Motor neuron (in vitro differentiated cells): ENCODE results near the gene HRH1. TPM values are rescaled to one million over a fixed set of nuclear protein-coding genes. Genes with fewer than 3 reads are reported as not detected.

Experiments used
- ATAC-seq, 8 experiments: fragments of 200-7000 bp; cut with Tn5 transposase; replicated peaks in 6 of 8; 2 replicates each; pipeline ENCODE4 v1.8.0; 2021; ENCODE audit warnings: mild to moderate bottlenecking in 8 of 8, moderate library complexity in 8 of 8
- H3K27ac ChIP-seq, 2 donors: fragments of 250-450 bp; sonication (Bioruptor Pico); 2 replicates each; pipeline ENCODE4 v1.9.0; 2021; ENCODE audit warnings: antibody characterized with exemption in 2 of 2, mild to moderate bottlenecking in 2 of 2, moderate library complexity in 1 of 2
- H3K4me1 ChIP-seq, 2 donors: fragments of 250-450 bp; sonication (Bioruptor Pico); replicated peaks in 1 of 2; 2 replicates each; pipeline ENCODE4 v1.6.1; 2021; ENCODE audit warnings: antibody characterized with exemption in 2 of 2, mild to moderate bottlenecking in 2 of 2, moderate library complexity in 1 of 2
- H3K4me3 ChIP-seq, 5 donors: fragments of 250-450 bp; sonication (Bioruptor Pico); 2 replicates each; pipeline ENCODE4 v1.9.0; 2021; ENCODE audit warnings: antibody characterized with exemption in 5 of 5, mild to moderate bottlenecking in 5 of 5, moderate library complexity in 4 of 5
- WGBS, 10 experiments: fragments of 450-650 bp; shearing (Covaris generic); methylation state at CpG; one replicate each; pipeline ENCODE4 v1.0.0; 2022; 5-methylcytosine and 5-hydroxymethylcytosine counted together
- in situ Hi-C, 9 experiments: fragments of 400-800 bp; cut with MboI; loops; one replicate each; pipeline ENCODE4 v1.15.0; 2021; ENCODE audit warnings: low sequenced_read_pairs in 9 of 9, low pct_unique_long_range_greater_than_20kb in 2 of 9; ENCODE audit not compliant: unreplicated experiment in 9 of 9
- total RNA-seq, 8 experiments: library from RNA; unstranded; fragments of 300-600 nt; gene quantifications; 2 replicates each; pipeline versions ENCODE4 v1.2.3 to v1.2.4, GENCODE V29; 2022

Gene HRH1
- total RNA-seq, 8 experiments from 2014 or later, result 0.11 to 23.2 (median 0.74) TPM

DNA sequence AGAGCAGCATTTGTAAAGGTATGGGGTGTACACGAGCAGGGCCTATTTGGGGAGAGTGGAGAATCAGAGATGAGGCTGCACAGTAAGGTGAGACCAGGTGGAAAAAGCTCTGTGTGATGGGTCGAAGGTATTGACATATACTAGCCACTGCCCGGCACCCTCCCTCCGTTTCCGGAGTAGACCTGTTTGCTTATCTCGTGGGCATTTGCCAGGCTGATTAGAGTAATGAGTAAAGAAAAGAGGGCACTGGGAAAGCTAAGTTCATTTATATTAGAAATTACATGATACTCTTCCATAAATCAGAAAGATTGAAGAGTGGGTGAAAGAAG, 71.7 kb downstream of the HRH1 start:
- no peak overlapping the region for H3K27ac ChIP-seq
- no peak overlapping the region for H3K4me3 ChIP-seq
- 60 to 100% (median 84%) methylated on average over 1 to 6 of the region's 6 CpGs; no CpG with 5 or more reads in 1 of the 10 experiments for WGBS, 10 experiments
- no peak for ATAC-seq
- H3K4me1 ChIP-seq, result no peaks in the 10 kb centered on the region
- in situ Hi-C loops, result no loop called here

GRCh38 chr3:11228041-11228440, 73.7 kb downstream of the HRH1 start:
- WGBS, 10 experiments, result 0 to 100% (median 61%) methylated on average over 1 to 4 of the region's 4 CpGs; no CpG with 5 or more reads in 1 of the 10 experiments
- ATAC-seq, result no peak
- Histone ChIP-seq H3K27ac (no peak overlapping the region), H3K4me3 (no peak overlapping the region), H3K4me1 (no peaks in the 10 kb centered on the region)
- in situ Hi-C loops, result no loop called here

- in situ Hi-C loops, result no loop called here
- Histone ChIP-seq H3K4me1 (no peaks in the 10 kb centered on the region), H3K4me3 (no peak overlapping the region), H3K27ac (no peak overlapping the region)
- WGBS, 10 experiments, result 80 to 91% (median 83%) methylated on average over 1 to 4 of the region's 4 CpGs; no CpG with 5 or more reads in 7 of the 10 experiments
- ATAC-seq, result no peak
Observed at GRCh38 chr3:11230125-11230524, 75.8 kb downstream of the HRH1 start.

GRCh38 chr3:11230832-11231231, 76.5 kb downstream of the HRH1 start:
- H3K4me3 ChIP-seq, result no peak overlapping the region
- no peaks in the 10 kb centered on the region for H3K4me1 ChIP-seq
- WGBS, 10 experiments, result 20 to 100% (median 63%) methylated on average over 1 to 3 of the region's 3 CpGs; no CpG with 5 or more reads in 3 of the 10 experiments
- in situ Hi-C loops, result no loop called here
- ATAC-seq, result no peak
- no peak overlapping the region for H3K27ac ChIP-seq

DNA sequence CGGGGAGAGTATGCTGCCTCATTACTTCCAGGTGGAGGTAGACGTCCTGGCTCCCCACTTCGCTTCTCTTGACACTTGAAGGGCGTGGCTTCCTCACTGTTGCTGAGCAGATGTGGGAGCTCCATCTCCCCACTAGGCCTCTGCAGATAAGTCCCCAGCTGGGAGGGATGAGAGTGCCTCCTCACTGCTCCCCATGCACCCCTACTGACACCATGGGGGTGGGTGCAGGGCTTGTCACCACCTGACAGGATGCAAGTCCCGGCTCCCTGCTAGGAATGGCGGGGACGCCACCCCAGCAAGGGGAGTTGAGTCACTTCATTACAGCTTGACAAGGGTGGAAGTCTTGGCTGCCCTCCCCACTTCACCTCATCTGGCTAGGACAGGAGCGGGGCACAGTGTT, 81.1 kb downstream of the HRH1 start:
- no peak overlapping the region for H3K4me3 ChIP-seq
- no peak overlapping the region for H3K27ac ChIP-seq
- in situ Hi-C loops, result no loop called here
- ATAC-seq, result no peak
- 43 to 100% (median 71%) methylated on average over 1 to 5 of the region's 8 CpGs; no CpG with 5 or more reads in 3 of the 10 experiments for WGBS, 10 experiments
- H3K4me1 ChIP-seq, result no peaks in the 10 kb centered on the region

DNA sequence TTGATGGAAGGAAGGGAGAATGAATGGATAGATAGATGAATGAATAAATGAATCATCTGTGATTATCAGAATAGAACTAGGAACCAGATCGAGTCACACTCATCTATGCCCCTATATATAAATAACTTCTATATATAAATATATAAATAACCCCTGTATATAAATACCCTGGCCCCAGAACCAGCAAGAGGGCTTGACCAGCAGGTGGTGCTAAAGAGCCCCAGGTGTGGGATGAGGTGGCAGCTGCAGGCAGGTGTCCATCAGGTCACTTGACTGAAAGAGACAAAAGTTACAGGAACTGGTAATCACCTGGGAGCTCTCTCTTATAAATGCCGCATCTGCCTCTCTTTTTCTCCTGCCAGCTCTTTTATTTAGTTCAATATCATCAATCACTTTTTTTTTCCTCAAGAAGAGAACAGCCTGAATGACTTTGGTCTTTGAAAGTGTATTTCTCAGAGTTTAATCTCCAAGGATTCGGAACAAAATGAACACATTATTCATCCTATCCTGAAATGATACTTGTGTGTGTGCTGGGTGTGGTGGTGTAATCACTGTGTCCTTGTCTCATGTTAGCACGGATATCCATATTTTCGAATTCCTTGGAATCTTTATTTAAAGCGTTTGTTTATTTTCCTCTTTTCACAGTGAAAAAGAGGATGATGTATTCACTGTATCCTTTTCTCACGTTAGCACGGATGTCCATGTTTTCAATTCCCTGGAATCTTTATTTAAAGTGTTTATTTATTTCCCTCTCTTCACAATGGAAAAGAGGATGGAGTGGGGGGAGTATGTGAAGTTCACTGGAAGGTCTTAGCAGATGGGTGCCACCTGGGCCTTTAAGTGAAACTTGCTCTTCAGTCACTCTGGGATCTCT, 82.5 kb downstream of the HRH1 start:
- Histone ChIP-seq H3K4me3 (no peak overlapping the region), H3K4me1 (no peaks in the 10 kb centered on the region), H3K27ac (no peak overlapping the region)
- 0 to 70% (median 49%) methylated on average over 2 to 8 of the region's 8 CpGs for WGBS, 10 experiments
- ATAC-seq, result peak in 3 of 8 experiments; percentile 27 to 74 (median 50)
- in situ Hi-C loops, result no loop called here

DNA sequence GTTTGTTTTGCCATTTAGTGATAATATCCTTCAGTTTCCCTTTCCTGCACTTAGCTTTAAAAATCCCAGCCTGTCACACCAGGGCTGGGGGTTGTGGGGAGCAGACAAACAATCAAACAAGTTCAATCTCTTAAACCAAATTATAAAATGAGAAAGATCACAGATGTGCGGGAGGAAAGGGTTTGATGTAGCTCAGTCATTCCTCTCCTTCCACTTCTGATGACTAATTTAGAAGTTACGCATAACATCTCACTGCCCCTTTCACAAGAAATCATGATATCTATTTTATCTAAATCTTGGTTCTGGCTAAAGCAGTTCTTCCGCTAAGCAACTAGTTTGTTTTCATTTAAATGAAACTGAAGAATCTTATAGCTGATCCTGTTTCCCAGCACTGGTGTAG, 83.8 kb downstream of the HRH1 start:
- 0 to 90% (median 67%) methylated on average over 2 to 3 of the region's 3 CpGs; no CpG with 5 or more reads in 2 of the 10 experiments for WGBS, 10 experiments
- no peaks in the 10 kb centered on the region for H3K4me1 ChIP-seq
- H3K4me3 ChIP-seq, result no peak overlapping the region
- no peak overlapping the region for H3K27ac ChIP-seq
- in situ Hi-C loops, result no loop called here
- ATAC-seq, result peak in 2 of 8 experiments; percentile 81 to 89

- WGBS, 10 experiments, result 0 to 83% (median 40%) methylated on average over 1 of the region's 1 CpG; no CpG with 5 or more reads in 2 of the 10 experiments
- Histone ChIP-seq H3K27ac (no peak overlapping the region), H3K4me3 (no peak overlapping the region), H3K4me1 (no peaks in the 10 kb centered on the region)
- ATAC-seq, result peak in 2 of 8 experiments; percentile 33 to 39
- in situ Hi-C loops, result no loop called here
Observed at GRCh38 chr3:11238880-11239279, 84.6 kb downstream of the HRH1 start.

GRCh38 chr3:11239796-11240195, 85.5 kb downstream of the HRH1 start:
- Histone ChIP-seq H3K4me3 (no peak overlapping the region), H3K27ac (no peak overlapping the region), H3K4me1 (no peaks in the 10 kb centered on the region)
- ATAC-seq, result no peak
- in situ Hi-C loops, result no loop called here
- WGBS, 10 experiments, result 20 to 83% (median 60%) methylated on average over 1 of the region's 1 CpG; no CpG with 5 or more reads in 4 of the 10 experiments

DNA sequence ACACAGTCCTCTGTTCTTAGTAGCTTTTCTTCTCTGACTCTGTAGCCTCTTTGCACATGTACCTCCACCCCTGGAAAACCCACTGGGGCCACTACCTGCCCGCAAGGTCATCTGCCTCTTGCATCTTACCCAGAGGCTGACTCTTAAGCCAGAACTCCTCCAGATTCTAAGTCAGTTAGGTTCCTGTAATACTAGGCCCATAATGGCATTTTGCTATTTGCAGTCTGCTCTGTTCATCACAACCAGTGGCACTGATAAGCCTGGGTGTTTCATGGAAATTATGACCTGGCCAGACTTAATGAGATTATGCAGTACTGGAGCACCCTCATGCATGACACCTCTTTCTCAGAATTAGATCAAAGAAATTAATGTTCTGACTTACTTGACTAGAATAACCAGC, 86.2 kb downstream of the HRH1 start:
- H3K4me1 ChIP-seq, result no peaks in the 10 kb centered on the region
- no peak overlapping the region for H3K4me3 ChIP-seq
- no peak overlapping the region for H3K27ac ChIP-seq
- peak in 1 of 8 experiments; percentile 60 for ATAC-seq
- WGBS, 10 experiments, result 75 to 100% (median 86%) methylated on average over 1 of the region's 1 CpG; no CpG with 5 or more reads in 4 of the 10 experiments
- in situ Hi-C loops, result no loop called here

DNA sequence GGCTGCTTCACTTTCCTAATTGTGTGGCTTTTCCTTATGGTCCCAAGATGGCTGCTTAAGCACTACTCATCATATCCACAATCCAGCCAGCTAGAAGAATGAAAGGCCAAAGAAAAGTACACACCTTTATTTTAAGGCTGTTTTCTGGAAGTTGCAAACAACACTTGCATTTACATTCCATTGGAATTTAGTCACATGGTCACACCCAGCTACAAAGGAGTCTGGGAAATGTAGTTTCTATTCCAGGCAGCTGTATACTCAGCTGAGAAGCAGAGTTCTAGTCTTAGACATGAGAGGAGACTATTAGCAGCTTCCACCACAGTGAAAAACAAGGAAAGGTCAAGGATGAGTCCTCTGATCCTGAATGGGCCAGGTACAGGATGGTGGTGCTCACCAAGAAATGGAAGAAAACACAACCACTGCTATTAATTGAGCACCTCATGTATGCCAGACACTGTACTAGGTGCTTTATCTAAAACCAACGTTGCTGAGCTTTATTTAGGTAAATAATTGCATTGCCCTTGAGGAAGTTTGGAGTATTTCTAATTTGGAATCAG, 89.9 kb downstream of the HRH1 start:
- Histone ChIP-seq H3K4me1 (no peaks in the 10 kb centered on the region), H3K27ac (no peak overlapping the region), H3K4me3 (no peak overlapping the region)
- ATAC-seq, result peak in 3 of 8 experiments; percentile 65 to 92 (median 91)
- in situ Hi-C loops, result no loop called here
- WGBS, 10 experiments, result 0 to 83% (median 33%) methylated on average over 1 of the region's 1 CpG; no CpG with 5 or more reads in 3 of the 10 experiments

DNA sequence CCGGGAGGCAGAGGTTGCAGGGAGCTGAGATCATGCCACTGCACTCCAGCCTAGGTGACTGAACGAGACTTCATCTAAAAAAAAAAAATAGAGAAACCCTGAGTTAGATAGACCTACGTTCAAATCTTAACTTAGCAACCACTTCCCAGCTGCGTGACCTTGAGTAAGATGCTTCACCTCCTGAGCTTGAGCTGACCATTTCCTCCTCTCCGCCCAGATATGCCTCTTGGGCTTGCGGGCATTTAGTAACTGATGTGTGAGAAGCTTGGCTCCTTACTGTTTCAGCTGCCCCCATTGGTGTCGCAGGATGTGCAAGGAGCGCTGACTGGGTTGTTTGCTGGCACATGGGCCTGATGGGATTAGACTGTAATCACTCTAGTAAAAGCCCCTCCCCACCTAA, 91.0 kb downstream of the HRH1 start:
- Histone ChIP-seq H3K4me3 (no peak overlapping the region), H3K4me1 (no peaks in the 10 kb centered on the region), H3K27ac (no peak overlapping the region)
- in situ Hi-C loops, result no loop called here
- 73 to 100% (median 88%) methylated on average over 1 to 7 of the region's 8 CpGs; no CpG with 5 or more reads in 1 of the 10 experiments for WGBS, 10 experiments
- no peak for ATAC-seq

GRCh38 chr3:11245827-11246662, 91.8 kb downstream of the HRH1 start:
- no peak for ATAC-seq
- in situ Hi-C loops, result no loop called here
- Histone ChIP-seq H3K4me1 (no peaks in the 10 kb centered on the region), H3K27ac (no peak overlapping the region), H3K4me3 (no peak overlapping the region)
- 30 to 100% (median 82%) methylated on average over 1 to 5 of the region's 6 CpGs for WGBS, 10 experiments
